ENCODE measurements around the gene ITGB1BP2.
"Not testable (repeated sequence)": the region's sequence is repeated elsewhere in the genome, so short reads cannot be mapped to it uniquely, and the experiment has no call there.

ITGB1BP2 gene

GRCh38 chrX:71301195-71301924 lies at the start of gene ITGB1BP2:
ITGB1BP2 (plus strand) TSS chrX:71301750; CDS start chrX:71301807, 57 bp downstream.
- no peak for DNase-seq

- no peak for DNase-seq
These were observed 49.3 kb upstream of the ITGB1BP2 start for GRCh38 chrX:71252221-71252620.

GRCh38 chrX:71253253-71254091 lies 48.1 kb upstream of the ITGB1BP2 start:
- peak; percentile 67 for DNase-seq

GRCh38 chrX:71254092-71254963 lies 47.2 kb upstream of the ITGB1BP2 start, which contains the start of gene ZMYM3:
ZMYM3 (minus strand) TSS chrX:71254140; CDS start chrX:71253255, 885 bp downstream.
- DNase-seq = peak; percentile 86

GRCh38 chrX:71256051-71256450 lies 45.5 kb upstream of the ITGB1BP2 start:
- no peak for DNase-seq

- DNase-seq = no peak
These were observed 44.7 kb upstream of the ITGB1BP2 start for GRCh38 chrX:71256856-71257255.

- DNase-seq = not testable (repeated sequence)
These were observed 32.9 kb upstream of the ITGB1BP2 start for GRCh38 chrX:71268624-71269023.

- DNase-seq = no peak
These were observed 31.7 kb upstream of the ITGB1BP2 start for GRCh38 chrX:71269801-71270395.

- DNase-seq = not testable (repeated sequence)
These were observed 29.2 kb upstream of the ITGB1BP2 start for GRCh38 chrX:71272313-71272712.

- DNase-seq = not testable (repeated sequence)
These were observed 20.2 kb upstream of the ITGB1BP2 start for GRCh38 chrX:71281300-71281699.

GRCh38 chrX:71282514-71283402 lies 18.8 kb upstream of the ITGB1BP2 start:
- no peak for DNase-seq

GRCh38 chrX:71283403-71284143 lies 18.0 kb upstream of the ITGB1BP2 start, which contains the start of gene NONO:
NONO (plus strand) TSS chrX:71283635; CDS start chrX:71290638, 7,003 bp downstream.
- DNase-seq = peak; percentile 84

GRCh38 chrX:71285929-71286328 lies 15.6 kb upstream of the ITGB1BP2 start:
- DNase-seq = no peak

GRCh38 chrX:71291381-71291780 lies 10.2 kb upstream of the ITGB1BP2 start:
- no peak for DNase-seq

GRCh38 chrX:71292669-71293365 lies 8.7 kb upstream of the ITGB1BP2 start:
- no peak for DNase-seq

- no peak for DNase-seq
These were observed 4.7 kb upstream of the ITGB1BP2 start for GRCh38 chrX:71296806-71297205.

GRCh38 chrX:71298119-71298518 lies 3.4 kb upstream of the ITGB1BP2 start:
- DNase-seq = no peak

GRCh38 chrX:71300064-71300463 lies 1.5 kb upstream of the ITGB1BP2 start:
- DNase-seq = not testable (repeated sequence)

- not testable (repeated sequence) for DNase-seq
These were observed 1.1 kb upstream of the ITGB1BP2 start for GRCh38 chrX:71300495-71300894.
